Heart left ventricle (tissue), 13 donors: Measurements from ENCODE around the gene SUSD4.

Experiments
- POLR2A ChIP-seq, 2 donors: fragments of 450-650 bp; IDR thresholded peaks; one replicate each; pipeline ENCODE4 v1.6.1; 2017; ENCODE audit warnings: antibody characterized with exemption in 2 of 2, mild to moderate bottlenecking in 2 of 2, moderate library complexity in 2 of 2
- TF ChIP-seq, protein P1 (sequence below), 12 donors: fragments of 200-600 bp; sonication (generic) in 4 of 12; IDR thresholded peaks; one replicate each; pipeline versions ENCODE4 v1.5.0 to v1.8.0; 2018 to 2022; ENCODE audit warnings: antibody characterized with exemption in 12 of 12, mild to moderate bottlenecking in 5 of 12
- donor health status: ischemic (EF 13 %, LVEDD 7.1; RV severe dilation, severe dysfunction).
- donor health status: DM: no; HTN: yes; CAD: no.
- donor health status: DM: no; HTN: no; CAD: no.
- donor health status: ischemic (EF 25% LVEDD 6.9; RV normal size, moderate dysfunction).
- donor health status: ischemic (EF 25% LVEDD 5.7; RV mildly dilated, moderate dysfunction).
- donor health status: ischemic (EF 35%, LVEDD 5.7; RV mildly dilated, moderate dysfunction).
- donor health status: nonischemic (EF 11% LVEDD 7.7; RV severe dilation, severe dysfunction).
- donor health status: DM: yes; HTN: yes; CAD: no.
- donor health status: PGD.
- donor health status: ischemic (EF 29% LVEDD 5.4; RV normal size, mild dysfunction).
- donor health status: nonischemic (EF 23%, LVEDD 6.1; RV moderate dilation, normal function).

DNA sequence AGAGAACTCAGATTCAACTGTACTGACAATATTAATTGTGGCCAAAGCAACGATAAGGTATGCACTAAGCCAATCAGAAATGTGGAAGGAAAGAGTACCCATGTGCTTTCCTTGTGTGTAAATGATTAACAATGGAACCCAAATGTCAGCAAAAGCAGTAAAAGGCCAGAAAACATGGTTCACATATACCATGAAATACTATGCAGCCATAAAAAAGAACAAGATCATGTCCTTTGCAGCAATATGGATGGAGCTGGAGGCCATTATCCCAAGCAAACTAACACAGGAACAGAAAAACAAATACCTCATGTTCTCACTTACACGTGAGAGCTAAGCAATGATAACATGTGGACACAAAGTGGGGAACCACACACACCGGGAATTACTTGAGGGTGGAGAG lies 78.5 kb downstream of the SUSD4 start:
- TF ChIP-seq, protein P1, sequence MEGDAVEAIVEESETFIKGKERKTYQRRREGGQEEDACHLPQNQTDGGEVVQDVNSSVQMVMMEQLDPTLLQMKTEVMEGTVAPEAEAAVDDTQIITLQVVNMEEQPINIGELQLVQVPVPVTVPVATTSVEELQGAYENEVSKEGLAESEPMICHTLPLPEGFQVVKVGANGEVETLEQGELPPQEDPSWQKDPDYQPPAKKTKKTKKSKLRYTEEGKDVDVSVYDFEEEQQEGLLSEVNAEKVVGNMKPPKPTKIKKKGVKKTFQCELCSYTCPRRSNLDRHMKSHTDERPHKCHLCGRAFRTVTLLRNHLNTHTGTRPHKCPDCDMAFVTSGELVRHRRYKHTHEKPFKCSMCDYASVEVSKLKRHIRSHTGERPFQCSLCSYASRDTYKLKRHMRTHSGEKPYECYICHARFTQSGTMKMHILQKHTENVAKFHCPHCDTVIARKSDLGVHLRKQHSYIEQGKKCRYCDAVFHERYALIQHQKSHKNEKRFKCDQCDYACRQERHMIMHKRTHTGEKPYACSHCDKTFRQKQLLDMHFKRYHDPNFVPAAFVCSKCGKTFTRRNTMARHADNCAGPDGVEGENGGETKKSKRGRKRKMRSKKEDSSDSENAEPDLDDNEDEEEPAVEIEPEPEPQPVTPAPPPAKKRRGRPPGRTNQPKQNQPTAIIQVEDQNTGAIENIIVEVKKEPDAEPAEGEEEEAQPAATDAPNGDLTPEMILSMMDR (IDR thresholded peaks at IDR 0.05), result no peak
- TF ChIP-seq POLR2A (IDR thresholded peaks at IDR 0.05), result no peak
